AG09309 (cell line): Measurements from ENCODE around the gene PPP1R12A.

Experiments used
- DNase-seq: peaks from one replicate; pipeline ENCODE4 v3.0.0-alpha.2; 2010; ENCODE audit warnings: low read depth
- H3K4me3 ChIP-seq: 2 replicates; pipeline ENCODE4 v1.5.1; 2011; ENCODE audit warnings: mild to moderate bottlenecking, low read depth, low read length, moderate library complexity; ENCODE audit not compliant: control insufficient read depth
- CTCF ChIP-seq: IDR thresholded peaks from 2 replicates; pipeline ENCODE4 v1.5.1; 2011; ENCODE audit warnings: mild to moderate bottlenecking, low read depth, low read length, inconsistent platforms; ENCODE audit not compliant: insufficient read depth, control insufficient read depth; ENCODE audit errors: missing control alignments

PPP1R12A gene

GRCh38 chr12:79929065-79929464 lies 5.8 kb downstream of the PPP1R12A start:
- H3K4me3 ChIP-seq, result no peak overlapping the region
- no peak for TF ChIP-seq CTCF
- DNase-seq, result no peak

GRCh38 chr12:79927772-79928474 lies 7.0 kb downstream of the PPP1R12A start:
- DNase-seq, result no peak
- TF ChIP-seq CTCF, result no peak
- H3K4me3 ChIP-seq, result no peak overlapping the region

GRCh38 chr12:79926951-79927350 lies 7.9 kb downstream of the PPP1R12A start:
- no peak for TF ChIP-seq CTCF
- no peak overlapping the region for H3K4me3 ChIP-seq
- no peak for DNase-seq

GRCh38 chr12:79925492-79925891 lies 9.4 kb downstream of the PPP1R12A start:
- DNase-seq, result no peak
- no peak for TF ChIP-seq CTCF

GRCh38 chr12:79921786-79922185 lies 13.1 kb downstream of the PPP1R12A start:
- no peak for DNase-seq
- TF ChIP-seq CTCF, result no peak
- H3K4me3 ChIP-seq, result no peak overlapping the region

More at GRCh38 chr12:79925492-79925891, 9.4 kb downstream of the PPP1R12A start:
- no peak overlapping the region for H3K4me3 ChIP-seq

GRCh38 chr12:79920421-79921238 lies 14.3 kb downstream of the PPP1R12A start:
- no peak for TF ChIP-seq CTCF
- no peak overlapping the region for H3K4me3 ChIP-seq
- no peak for DNase-seq
